HPDE6-E6E7 (cell line): ENCODE data around the gene SLC11A1.

Experiments
- DNase-seq: peaks from one replicate; pipeline ENCODE4 v3.0.0; 2011; ENCODE audit warnings: missing footprints; ENCODE audit errors: extremely low spot score

Gene SLC11A1

DNA sequence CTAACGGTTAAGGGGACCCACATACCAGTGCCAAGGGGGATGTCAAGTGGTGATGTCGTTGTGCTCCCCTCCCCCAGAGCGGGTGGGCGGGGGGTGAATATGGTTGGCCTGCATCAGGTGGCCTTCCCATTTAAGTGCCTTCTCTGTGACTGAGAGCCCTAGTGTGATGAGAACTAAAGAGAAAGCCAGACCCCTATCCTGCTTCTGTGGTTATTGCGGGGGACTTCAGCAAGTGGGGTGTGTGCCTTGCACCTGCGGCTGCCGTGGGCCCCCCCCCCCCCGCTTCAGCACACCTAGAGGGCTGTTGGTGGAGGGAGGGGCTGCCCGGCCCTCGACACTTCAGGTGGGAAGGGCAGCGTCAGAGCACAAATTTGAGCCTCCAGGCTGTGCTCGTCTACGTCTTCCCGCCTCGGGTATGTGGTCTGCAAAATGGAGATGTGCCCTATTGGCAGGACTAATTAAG, 23.7 kb downstream of the SLC11A1 start:
- DNase-seq, result no peak

DNA sequence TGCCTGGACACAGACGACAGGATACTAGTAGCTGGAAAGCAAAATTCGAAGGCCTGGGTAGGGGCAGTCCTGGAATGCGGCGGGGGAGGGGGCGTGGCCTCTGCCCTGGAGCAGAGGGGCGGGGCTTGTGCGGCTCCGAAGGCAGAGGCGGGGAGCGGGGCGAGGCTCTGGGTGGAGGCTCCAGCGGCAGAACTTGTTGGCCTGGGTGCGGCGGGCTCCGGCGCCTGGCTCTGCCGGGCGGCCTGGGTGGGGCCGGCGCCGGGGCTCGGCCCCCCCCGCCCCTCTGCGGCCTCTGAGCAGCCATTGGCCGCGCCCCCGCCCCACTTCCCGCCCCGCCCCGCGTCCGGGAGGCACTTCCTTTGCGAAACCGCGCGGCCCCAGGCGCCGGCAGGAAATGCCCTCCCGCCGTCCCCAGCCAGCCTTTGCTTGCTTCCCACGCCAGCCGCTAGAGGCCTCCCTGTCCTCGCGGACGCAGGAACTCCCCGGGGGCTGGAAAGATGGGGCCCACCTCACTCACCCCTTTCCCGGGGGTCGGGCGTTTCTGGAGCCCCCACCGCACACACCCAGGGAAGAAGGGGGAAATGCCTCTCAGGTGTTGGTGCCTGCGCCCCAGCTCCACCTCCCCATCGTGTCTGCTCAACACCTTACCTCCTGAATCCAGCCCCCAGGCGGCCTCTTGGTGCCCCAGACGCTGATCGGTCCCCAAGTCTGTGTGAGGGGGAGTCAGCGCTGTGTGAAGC, 24.3 kb downstream of the SLC11A1 start:
- peak; percentile 89 for DNase-seq

DNA sequence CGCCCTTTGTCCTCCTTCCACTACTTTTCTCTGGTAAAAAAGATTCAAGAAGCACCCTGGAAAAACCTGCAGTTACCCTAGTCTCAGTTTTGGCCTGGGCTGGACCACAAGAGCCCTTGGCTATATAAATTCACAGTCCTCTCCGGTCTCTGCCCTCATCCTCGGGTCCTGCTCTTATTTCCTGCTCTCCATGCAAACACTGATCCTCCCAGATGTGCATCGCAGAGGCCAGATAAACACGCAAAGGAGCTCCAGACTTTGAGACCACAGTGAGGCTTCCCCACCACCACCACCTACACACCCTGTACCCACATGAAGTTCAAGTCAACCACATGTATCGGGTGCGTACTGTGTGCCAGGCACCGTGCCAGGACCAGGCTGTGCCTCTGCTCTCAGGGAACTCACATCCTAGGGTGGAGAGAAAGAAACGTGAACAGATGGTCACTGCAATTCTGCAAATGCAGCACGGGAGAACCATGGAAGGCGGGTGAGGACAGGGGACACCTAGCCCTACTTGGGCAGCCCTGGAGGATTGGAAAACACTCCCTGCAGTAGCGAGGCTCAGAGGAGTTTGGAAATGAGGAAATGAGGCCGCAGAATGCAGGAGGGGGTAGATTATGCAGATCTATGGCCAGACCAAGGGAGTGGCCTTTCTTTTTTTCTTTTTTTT, 25.0 kb downstream of the SLC11A1 start:
- DNase-seq, result no peak

DNA sequence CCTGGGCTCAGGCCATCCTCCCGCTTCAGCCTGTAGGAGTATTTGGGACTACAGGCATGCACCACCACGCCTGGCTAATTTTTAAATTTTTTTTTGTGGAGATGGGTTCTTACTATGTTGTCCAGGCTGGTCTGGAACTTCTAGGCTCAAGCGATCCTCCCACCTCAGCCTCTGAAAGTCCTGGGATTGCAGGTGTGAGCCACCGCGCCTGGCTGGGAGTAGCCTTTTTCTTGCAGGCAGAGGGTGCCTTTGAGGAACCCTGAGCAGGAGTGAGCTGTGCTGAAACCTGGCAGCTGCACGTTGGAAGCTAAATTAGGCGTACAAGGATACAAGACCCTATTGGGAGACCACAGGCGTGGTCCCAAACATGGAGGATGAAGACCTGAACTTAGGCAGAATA, 25.6 kb downstream of the SLC11A1 start:
- DNase-seq, result no peak

DNA sequence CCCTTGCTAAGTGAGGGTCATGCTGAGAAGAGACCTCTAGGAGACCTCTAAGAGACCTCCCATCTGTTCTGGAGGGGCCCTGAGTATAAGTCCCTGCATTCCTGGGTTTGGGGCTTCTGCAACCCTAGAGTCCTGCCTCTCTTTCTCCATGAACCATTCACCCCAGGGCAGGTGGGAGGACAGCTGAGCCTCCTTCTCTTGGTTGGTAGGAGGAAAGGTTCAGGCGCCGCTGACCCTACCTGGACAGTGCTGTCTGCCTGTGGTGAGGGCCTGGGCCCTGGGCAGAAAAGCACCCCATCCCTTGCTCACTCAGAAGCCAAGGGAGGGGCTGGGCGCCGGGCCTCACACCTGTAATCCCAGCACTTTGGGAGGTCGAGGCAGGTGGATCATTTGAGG, 36.2 kb downstream of the SLC11A1 start:
- no peak for DNase-seq

DNA sequence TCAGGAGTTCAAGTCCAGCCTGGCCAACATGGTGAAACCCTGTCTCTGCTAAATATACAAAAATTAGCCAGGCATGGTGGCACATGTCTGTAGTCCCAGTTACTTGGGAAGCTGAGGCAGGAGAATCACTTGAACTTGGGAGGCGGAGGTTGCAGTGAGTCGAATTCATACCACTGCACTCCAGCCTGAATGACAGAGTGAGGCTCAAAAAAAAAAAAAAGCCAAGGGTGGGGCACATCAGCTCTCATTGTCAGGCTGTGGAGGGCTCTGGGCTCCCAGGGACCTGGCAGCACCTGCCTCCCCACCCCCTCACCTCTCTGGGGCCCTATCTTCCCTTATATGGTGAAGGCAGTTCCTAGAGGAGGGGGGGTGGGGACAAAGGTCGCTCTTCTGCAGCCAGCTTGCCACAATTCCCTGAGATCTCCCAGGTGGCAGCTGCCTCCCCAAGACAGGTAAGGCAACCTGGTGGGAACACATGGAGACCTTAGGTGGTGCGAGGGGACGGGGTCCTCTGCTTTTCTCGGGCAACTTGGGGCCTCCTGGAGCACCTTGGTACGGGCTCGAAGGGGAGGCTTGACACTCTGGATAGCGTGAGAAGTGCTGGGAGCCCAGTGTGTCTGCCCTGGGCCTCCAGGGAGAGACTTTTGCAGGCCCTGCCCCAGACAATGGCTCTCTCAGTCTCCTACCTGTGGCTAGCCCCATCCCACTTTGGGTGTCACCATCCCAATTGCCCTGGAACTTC, 36.8 kb downstream of the SLC11A1 start, which contains the start of gene VIL1:
Gene VIL1, plus strand, starts transcription at position 407 of the 742 bp plus-strand sequence. CDS start 4,656 bp downstream, outside the sequence.
- no peak for DNase-seq

DNA sequence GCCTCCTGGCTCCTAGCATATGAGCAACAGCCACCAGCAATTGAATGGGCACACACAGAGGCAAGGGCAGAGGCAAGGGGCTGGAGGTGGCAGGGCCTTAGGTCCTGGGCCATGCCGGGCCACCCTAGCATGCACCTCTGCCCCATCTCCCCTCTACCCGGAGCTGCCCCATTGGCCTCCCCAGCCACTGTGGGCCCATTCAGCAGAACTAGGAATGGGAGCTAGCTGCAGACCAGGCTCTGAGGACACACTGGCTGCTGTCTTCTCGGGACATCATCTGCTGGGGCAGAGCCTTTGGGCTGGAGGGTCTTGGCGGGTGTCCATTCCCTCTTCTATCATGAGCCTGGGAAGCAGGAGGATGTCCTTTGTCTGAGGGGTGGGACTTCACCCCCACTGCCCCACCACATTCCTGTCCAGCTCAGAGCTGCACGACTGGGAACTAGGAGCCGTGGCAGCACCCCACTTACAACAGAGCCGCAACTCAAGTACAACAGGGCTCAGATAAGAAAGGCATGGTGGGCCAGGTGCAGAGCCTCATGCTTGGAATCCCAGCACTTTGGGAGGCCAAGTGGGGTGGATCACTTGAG, 37.6 kb downstream of the SLC11A1 start:
- DNase-seq, result no peak

DNA sequence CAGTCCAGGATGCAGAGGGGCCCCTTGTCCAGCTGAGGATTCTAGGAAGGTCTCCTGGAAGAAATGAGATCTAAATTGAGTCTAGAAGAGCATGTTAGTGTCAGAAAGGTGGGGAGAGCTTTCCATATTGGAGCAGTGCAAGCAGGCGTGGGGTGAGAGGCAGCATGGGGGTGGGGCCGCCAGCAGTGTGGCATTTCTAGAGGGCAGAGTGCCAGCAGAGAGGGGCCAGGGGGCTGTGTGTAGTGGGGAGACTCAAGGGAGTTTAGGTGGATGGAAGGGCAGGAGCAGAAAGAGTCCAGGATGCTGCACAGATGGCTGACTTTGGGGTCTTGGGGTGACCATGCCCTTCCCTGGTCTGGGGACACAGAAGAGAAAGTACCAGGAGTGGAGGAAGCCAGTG, 39.0 kb downstream of the SLC11A1 start:
- DNase-seq, result no peak

DNA sequence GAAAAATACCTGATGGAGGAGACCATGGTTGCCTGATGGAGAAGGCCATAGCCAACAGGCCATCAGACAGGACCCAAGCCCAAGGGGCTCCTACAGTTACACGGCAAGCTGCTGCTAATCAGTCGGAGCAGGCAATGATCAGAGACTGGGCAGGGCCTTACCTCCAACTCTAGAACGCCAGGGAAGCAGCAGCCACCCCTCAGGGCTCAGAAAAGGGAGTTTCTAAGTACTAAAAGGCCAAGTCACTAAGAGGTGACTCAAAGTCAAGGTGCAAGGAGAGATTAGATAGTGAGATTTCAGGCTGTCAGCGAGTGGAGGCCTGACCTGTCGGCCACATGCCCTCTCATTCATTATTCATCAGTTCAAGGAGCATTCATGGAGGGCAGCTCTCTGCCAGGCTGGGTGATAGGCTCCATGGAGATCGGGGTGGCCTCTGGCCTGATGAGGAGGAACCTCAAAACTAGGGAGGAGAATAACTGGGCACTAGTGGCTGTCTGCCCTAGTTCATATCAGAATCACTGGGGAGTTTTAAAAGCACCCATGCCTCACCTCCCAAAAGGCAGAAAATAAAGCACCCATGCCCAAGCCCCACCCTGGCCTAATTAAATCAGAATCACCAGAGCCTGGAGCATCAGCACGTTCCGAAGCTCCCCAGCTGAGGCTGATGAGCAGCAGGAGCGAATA, 40.5 kb downstream of the SLC11A1 start:
- no peak for DNase-seq

DNA sequence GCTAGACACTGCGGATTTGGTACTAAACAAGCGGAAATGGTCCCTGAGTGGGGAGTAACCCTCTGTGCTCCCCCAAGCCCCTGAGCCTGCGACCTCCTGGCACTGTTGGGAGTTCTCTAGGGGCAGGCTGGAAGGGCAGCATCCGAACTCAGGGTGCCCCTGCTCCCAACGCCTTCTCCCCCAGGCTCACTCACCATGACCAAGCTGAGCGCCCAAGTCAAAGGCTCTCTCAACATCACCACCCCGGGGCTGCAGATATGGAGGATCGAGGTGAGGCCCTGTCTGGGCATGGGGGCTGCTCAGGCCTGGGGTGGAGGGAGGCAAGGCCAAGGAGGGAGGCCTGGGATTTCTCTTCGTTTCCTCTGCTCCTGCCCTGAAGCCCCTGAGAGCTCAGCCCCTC, 41.5 kb downstream of the SLC11A1 start:
- no peak for DNase-seq

DNA sequence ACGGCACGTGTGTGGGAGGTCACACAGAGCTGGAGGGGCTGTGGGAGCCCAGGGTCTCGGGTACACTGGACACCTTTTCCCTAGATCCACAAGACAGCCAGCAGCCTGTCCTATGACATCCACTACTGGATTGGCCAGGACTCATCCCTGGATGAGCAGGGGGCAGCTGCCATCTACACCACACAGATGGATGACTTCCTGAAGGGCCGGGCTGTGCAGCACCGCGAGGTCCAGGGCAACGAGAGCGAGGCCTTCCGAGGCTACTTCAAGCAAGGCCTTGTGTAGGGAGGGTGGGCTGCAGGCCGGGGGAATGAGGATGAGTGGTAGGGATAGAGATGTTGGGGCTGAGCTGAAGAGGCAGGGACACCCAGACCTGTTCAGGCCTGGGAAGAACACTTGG, 43.5 kb downstream of the SLC11A1 start:
- no peak for DNase-seq

DNA sequence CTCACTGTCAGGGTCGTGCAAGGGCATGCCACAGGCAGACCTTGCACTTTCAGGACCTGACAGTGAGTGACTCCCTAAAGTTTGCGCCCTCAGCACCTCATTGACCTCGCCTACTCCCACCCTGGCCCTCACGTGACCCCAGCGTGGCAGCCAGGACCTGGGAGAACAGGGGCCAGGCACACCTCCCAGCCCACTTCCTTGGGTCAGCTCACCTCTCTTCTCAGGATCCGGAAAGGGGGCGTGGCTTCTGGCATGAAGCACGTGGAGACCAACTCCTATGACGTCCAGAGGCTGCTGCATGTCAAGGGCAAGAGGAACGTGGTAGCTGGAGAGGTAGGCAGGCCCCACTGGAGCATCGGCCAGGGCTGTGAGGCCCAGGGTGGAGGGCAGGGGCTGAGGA, 45.7 kb downstream of the SLC11A1 start:
- DNase-seq, result no peak

DNA sequence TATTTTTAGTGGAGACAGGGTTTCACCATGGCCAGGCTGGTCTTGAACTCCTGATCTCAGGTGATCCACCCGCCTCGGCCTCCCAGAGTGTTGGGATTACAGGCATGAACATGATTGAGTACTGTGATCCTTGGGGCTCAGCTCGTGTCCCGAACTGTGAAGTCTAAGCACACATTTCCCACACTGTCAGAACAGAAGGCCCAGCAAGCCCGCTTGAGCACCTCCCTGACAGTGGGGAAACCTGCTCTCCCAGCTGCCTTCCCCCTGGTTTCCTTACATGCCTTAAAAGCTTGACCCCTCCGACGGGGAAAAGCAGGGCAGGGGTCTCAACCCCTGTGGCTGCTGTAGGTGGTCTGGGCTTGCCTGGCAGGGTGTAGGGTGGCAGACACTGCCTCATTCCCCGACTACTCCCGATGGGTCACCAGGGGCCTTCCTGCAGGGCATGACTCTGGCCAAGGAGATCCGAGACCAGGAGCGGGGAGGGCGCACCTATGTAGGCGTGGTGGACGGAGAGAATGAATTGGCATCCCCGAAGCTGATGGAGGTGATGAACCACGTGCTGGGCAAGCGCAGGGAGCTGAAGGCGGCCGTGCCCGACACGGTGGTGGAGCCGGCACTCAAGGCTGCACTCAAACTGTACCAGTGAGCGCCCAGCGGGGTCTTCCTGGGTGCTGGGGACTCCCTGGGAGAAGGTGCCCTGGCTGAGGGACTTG, 46.9 kb downstream of the SLC11A1 start:
- DNase-seq, result no peak

DNA sequence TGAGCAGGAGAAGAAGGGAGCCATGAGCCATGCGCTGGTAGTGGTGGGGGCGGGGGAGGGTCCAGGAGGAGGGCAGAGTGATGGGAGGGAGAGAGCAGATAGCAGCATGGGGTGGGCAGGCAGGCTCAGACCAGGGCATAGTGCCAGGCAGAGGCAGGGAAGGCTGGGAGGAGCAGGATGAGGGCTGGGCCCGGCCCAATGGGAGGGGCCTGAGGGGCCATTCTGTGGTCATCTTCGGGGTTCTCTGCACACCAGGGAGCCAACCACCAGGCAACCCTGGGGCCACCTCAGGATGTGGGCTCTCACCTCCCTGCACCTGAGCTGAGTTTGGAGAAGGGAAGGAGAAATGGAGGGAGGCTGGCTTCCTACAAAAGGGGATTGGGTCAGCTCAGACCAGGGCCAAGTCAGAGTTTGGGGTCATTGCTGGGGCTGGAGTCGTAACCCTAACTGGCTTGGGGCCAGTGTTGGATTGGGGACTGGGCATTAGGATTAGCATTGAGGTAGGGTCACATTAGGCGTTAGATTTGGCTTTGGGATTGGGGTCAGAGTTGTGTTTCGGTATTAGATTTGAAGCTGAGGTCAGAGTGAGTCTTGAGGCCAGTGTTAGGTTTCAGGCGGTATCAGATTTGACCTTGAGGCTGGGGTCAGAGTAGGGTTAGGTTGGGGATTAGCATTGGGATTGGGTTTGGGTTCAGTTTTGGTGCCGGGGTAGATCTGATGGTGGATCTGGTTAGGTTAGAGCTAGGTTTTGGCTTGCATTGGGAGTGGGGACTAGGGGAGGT, 48.0 kb downstream of the SLC11A1 start:
- DNase-seq, result no peak

DNA sequence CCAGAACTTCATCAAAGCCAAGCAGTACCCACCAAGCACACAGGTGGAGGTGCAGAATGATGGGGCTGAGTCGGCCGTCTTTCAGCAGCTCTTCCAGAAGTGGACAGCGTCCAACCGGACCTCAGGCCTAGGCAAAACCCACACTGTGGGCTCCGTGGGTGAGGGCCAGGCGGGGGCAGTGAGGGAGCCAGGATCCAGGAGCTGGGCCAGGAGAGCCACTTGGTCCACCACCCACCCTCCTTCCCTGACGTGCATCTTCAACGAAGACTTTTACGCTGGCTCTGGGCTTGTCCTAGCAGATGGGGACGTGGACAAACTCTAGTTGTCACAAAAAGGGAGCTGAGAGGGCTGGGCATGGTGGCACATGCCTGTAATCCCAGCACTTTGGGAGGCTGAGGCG, 48.6 kb downstream of the SLC11A1 start:
- DNase-seq, result no peak

DNA sequence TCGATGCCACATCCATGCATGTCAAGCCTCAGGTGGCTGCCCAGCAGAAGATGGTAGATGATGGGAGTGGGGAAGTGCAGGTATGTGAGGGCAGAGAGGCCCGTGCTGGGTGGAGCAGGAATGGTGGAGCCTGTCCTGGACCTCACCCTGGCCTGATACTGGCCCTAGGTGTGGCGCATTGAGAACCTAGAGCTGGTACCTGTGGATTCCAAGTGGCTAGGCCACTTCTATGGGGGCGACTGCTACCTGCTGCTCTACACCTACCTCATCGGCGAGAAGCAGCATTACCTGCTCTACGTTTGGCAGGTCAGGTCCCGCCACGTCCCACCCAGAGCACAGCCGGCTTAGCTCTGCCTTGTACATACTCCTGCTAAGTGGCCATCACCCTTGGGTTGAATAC, 49.8 kb downstream of the SLC11A1 start:
- DNase-seq, result no peak

DNA sequence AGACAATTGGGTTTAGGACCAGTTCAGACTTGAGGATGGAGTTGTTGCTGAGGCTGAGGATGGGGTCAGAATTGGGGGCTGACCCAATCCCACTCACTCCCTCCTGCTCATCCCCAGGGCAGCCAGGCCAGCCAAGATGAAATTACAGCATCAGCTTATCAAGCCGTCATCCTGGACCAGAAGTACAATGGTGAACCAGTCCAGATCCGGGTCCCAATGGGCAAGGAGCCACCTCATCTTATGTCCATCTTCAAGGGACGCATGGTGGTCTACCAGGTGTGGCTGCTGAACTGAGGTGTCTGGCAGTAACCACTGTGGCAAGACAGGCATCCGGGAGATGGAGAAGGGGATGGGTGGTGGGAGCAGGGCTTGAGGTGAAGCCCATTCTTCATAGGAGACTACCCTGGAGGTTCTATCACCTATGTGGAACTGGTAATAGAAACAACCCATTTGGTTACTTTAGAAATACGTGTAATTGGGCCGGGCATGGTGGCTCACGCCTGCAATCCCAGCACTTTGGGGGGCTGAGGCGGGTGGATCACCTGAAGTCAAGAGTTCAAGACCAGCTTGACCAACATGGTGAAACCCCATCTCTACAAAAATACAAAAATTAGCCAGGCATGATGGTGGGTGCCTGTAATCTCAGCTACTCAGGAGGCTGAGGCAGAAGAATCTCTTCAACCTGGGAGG, 50.7 kb downstream of the SLC11A1 start:
- DNase-seq, result no peak

DNA sequence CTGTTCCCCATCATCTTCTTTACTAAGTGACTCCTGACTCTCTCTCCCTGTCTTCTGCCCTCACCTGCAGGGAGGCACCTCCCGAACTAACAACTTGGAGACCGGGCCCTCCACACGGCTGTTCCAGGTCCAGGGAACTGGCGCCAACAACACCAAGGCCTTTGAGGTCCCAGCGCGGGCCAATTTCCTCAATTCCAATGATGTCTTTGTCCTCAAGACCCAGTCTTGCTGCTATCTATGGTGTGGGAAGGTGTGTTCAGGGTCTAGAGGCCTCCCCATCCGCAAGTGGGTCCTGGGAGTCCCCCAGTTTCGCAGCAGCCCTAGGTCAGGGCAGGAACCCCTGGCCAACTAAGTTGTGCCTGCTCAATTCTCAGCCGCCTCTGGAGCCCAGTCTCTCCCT, 52.4 kb downstream of the SLC11A1 start:
- DNase-seq, result no peak
